Ectodermal cell (in vitro differentiated cells): ENCODE measurements around the gene LHFPL6.

ENCODE experiments used
- H3K27ac ChIP-seq: 2 replicates; pipeline ENCODE4 v1.7.0; 2013; ENCODE audit warnings: mild to moderate bottlenecking, low read depth, low read length; ENCODE audit not compliant: insufficient read depth, poor library complexity, severe bottlenecking
- H3K27me3 ChIP-seq: 2 replicates; pipeline ENCODE4 v1.7.0; 2013; ENCODE audit warnings: mild to moderate bottlenecking, low read length; ENCODE audit not compliant: insufficient read depth, control insufficient read depth, poor library complexity, severe bottlenecking
- H3K36me3 ChIP-seq: one replicate; pipeline ENCODE4 v1.7.0; 2013; ENCODE audit warnings: low read length; ENCODE audit not compliant: control insufficient read depth, insufficient read depth
- H3K4me1 ChIP-seq: one replicate; pipeline ENCODE4 v1.7.0; 2013; ENCODE audit warnings: low read length; ENCODE audit not compliant: control insufficient read depth, insufficient read depth
- H3K4me3 ChIP-seq: 2 replicates; pipeline ENCODE4 v1.7.0; 2013; ENCODE audit warnings: low read depth, low read length, control low read depth; ENCODE audit not compliant: insufficient read depth
- H3K9me3 ChIP-seq: 2 replicates; pipeline ENCODE4 v1.7.0; 2013; ENCODE audit warnings: mild to moderate bottlenecking, low read length, moderate library complexity; ENCODE audit not compliant: control insufficient read depth
- WGBS, 2 experiments: methylation state at CpG; one replicate each; pipeline ENCODE4 v1.1.7; 2013; ENCODE audit warnings: missing lambda C conversion rate in 2 of 2; 5-methylcytosine and 5-hydroxymethylcytosine counted together

The LHFPL6 gene

DNA sequence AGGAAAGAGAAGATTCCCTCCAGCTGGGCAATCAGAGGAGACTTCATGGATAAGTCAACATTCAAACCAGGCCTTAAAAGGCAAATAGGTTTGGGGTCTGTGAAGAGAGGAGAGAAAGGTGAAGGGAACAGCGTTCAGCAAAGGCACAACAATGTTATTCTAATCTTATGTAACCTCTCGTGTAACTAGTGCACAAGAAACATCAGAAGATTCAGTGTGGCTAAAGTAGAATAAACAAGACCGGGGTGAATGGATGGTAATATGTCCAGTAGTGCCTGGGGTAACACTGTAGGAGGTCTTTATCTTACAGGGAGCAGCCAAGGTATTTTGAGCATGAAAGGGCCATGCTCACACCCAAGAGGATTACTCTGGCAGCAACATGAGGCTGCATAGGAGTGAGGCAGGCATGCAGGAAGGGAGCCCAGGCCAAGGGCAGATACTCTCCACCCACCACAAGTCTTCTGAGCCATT, 24.1 kb downstream of the LHFPL6 start:
- Histone ChIP-seq H3K4me1 (peaks cover 5% of the 10 kb centered on the region), H3K4me3 (no peak overlapping the region), H3K27ac (no peak overlapping the region), H3K36me3 (no peaks in the 10 kb centered on the region), H3K9me3 (no peaks in the 10 kb centered on the region), H3K27me3 (no peaks in the 10 kb centered on the region)
- WGBS, 2 experiments: 76 to 83% methylated on average over 3 of the region's 3 CpGs

DNA sequence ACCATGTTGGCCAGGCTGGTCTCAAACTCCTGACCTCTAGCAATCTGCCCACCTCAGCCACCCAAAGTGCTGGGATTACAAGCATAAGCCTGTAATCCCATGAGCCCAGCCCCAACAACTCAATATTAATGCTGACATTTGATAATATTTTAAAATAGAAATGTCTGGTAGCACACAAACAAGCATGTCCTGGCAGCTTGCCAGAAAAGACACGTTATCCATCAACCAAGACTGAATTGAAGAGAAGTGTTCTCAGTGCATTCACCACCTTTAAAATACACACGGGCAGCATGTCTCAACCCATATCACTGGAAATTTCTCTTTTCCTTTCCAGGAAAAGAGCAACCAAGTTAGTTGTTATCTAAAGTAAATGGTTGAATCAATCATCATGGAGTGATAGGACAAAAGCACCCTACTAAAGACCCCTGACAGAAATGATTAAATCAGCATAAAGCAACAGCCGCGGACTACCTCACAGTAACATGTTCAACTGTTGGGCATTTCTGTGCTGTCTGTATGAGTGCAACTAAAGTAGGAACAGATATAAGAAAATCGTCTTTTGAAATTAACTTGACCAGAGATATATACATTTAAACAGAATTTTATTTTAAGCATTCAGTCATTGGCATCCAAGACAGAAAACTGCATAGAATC, 25.0 kb downstream of the LHFPL6 start:
- peaks cover 5% of the 10 kb centered on the region for H3K4me1 ChIP-seq
- no peak overlapping the region for H3K4me3 ChIP-seq
- H3K36me3 ChIP-seq: no peaks in the 10 kb centered on the region
- WGBS, 2 experiments: 96 to 97% methylated on average over 4 of the region's 5 CpGs
- H3K9me3 ChIP-seq: no peaks in the 10 kb centered on the region
- H3K27me3 ChIP-seq: no peaks in the 10 kb centered on the region
- H3K27ac ChIP-seq: no peak overlapping the region

DNA sequence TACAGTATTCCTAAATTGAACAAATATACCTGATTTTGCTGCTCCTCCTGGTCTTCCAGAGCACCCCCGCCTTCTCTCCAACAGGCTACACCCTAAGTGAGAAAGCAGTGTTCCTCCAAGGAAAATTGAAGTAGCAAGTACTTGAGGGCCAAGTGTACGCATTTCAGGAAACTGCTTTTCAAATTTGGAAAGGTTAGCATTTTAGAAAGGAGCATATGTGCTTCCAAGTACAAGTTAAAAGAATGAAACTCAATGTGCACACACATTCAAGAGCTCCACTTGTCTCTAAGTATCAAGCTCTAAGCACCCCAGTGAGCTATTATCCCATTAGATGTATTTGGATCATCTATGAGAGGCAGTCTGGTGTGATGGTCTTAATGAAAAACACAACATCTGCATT, 25.8 kb downstream of the LHFPL6 start:
- no peaks in the 10 kb centered on the region for H3K36me3 ChIP-seq
- no peak overlapping the region for H3K4me3 ChIP-seq
- no peak overlapping the region for H3K27ac ChIP-seq
- H3K27me3 ChIP-seq: no peaks in the 10 kb centered on the region
- no peaks in the 10 kb centered on the region for H3K9me3 ChIP-seq
- 98 to 100% methylated on average over 2 of the region's 2 CpGs for WGBS, 2 experiments
- H3K4me1 ChIP-seq: peaks cover 5% of the 10 kb centered on the region

DNA sequence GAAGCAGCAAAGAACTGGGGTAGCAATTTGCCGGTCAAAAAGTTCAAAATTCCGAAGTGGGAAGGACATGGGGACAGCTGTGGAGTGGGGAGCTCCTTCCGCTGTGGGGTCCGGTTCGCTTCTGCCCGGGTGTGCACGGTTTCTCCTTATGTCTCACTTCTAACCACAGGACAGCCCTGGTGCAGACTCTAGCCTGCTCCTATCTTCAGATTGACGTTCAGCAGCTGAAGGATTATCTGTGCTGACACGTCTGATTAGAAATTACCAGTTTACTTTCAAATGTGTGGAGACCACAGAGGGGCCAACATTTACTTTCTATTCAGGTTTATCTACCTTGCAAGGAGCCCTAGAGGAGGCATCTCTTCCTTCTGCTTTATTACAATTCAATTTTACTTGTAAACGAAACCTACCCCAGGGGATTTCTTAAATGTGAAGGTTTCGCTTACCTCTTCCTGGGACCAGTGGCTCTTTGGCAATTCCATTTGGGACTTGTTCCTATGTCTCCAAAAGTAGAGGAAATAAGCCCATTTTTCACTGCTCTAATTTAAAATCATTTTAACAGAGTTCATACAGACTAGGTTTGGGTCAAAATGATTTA, 27.3 kb downstream of the LHFPL6 start:
- Histone ChIP-seq H3K27me3 (no peaks in the 10 kb centered on the region), H3K27ac (no peak overlapping the region), H3K36me3 (no peaks in the 10 kb centered on the region), H3K4me3 (no peak overlapping the region), H3K4me1 (peaks cover 5% of the 10 kb centered on the region), H3K9me3 (no peaks in the 10 kb centered on the region)
- WGBS, 2 experiments: 87 to 91% methylated on average over 11 of the region's 11 CpGs

DNA sequence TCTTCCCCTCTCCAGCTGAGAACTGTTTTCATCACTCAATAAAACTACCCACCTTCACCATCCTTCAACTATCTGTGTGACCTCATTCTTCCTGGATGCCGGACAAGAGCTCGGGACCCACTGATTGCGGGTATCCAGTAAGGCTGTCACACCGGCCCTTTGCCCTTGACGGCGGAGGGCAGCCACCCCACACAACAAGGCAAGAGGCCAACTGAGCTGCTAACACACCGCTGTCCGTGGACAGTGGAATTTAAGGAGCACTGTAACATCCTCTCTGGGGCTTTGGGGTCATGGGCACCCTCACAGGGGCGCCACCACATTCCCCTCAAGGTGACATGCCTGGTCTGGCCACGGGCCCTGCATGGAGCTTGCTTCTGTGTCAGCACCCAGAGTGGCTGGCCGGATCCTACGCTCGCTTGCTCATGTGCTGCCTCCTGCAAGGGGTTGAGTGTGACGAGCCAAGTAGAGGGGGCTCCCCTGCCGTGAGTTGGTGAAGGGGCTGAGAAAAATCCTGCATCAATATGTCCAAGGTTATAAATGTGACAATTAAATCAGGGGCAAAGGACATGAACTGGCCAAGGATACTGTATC, 31.4 kb downstream of the LHFPL6 start:
- 90 to 93% methylated on average over 15 of the region's 15 CpGs for WGBS, 2 experiments
- no peak overlapping the region for H3K27ac ChIP-seq
- no peaks in the 10 kb centered on the region for H3K4me1 ChIP-seq
- H3K9me3 ChIP-seq: no peaks in the 10 kb centered on the region
- no peaks in the 10 kb centered on the region for H3K36me3 ChIP-seq
- no peaks in the 10 kb centered on the region for H3K27me3 ChIP-seq
- no peak overlapping the region for H3K4me3 ChIP-seq

DNA sequence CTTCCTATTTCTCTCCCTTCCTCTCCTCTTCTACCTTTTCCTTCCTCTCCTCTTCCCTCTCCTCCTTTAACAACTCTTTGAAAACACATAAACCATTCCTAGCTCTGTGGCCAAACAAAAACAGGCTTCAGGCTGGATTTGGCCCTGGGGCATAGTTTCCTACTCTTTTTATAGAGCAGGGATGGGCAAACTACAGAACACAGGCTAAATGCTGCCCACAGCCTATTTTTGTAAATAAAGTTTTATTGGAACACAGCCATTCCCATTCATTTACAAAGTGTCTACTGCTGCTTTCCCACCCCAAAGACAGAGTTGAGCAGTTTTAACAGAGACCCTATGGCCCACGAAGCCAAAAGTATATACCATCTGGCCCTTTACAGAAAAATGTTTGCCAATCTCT, 35.4 kb downstream of the LHFPL6 start:
- H3K27ac ChIP-seq: no peak overlapping the region
- H3K27me3 ChIP-seq: no peaks in the 10 kb centered on the region
- WGBS, 2 experiments: 74 to 100% methylated on average over 1 of the region's 1 CpG

DNA sequence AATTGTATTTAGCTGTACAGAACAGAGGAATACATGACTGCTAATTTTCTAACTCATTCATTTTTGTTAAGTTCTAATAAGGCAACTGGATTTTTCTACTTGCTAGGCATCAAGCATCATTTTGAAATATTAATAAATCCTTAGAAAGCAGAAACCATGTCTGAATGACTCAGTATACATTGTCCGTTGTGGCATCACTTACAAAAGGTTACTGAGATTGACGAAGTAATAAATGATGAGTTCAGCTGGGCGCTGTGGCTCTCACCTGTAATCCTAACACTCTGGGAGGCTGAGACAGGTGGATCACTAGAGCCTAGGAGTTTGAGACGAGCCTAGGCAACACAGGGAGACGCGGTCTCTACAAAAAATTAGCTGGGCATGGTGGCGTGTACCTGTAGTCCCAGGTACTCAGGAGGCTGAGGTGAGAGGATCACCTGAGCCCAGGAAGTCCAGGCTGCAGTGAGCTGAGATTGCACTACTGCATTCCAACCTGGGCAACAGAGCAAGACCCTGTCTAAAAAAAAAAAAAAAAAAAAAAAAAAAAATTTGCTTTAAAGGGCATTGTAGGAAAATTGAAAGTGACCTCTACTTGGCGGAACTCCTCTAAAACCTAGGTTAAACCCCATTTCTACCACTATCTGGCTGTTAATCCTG, 36.6 kb downstream of the LHFPL6 start:
- no peak overlapping the region for H3K4me3 ChIP-seq
- no peak overlapping the region for H3K27ac ChIP-seq
- WGBS, 2 experiments: 86 to 88% methylated on average over 8 of the region's 8 CpGs
- no peaks in the 10 kb centered on the region for H3K9me3 ChIP-seq
- peaks cover 12% of the 10 kb centered on the region for H3K4me1 ChIP-seq
- no peaks in the 10 kb centered on the region for H3K27me3 ChIP-seq
- H3K36me3 ChIP-seq: no peaks in the 10 kb centered on the region

More for the DNA sequence above, 35.4 kb downstream of the LHFPL6 start:
- H3K36me3 ChIP-seq: no peaks in the 10 kb centered on the region
- H3K4me1 ChIP-seq: peaks cover 12% of the 10 kb centered on the region
- no peaks in the 10 kb centered on the region for H3K9me3 ChIP-seq
- no peak overlapping the region for H3K4me3 ChIP-seq

DNA sequence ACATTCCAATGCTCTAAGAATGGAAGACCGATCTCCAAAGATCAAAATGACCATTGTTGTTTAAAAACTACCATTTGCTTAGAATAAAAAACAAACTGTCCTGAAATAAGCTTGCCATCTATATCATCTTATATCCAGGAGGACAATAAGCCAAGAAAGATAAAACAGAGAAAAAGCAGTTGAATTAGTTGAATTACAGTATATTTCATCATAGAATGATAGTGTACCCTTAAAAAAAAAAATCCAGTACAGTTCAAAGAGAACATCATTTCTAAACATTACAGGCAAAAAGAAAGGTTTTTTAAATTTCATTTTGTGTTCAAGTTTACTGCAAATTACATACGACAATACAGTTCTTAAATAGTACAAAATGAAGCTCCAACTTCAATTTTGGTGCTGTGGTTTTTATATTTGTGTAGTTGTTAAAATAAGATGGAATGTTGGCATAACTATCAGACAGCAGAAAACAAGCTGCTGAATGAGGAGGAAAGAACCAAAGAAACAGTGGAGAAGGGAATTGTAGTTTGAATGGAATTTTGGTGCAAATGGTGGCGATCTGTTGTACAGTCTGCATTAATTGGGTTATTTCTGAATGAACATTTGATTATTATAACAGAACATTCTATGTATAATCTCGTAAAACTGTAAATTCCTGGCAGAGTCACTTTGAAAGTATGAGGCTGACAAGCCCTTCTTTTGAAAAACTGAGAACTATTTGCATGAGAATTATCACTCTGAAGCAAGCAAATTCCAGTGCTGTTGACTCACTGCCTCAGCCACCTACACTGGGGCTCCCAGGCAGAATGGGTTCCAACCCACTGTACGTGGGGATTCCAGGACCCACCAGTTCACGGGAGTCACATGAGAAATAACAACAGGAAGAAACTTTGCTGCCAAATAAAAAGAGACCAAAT, 37.7 kb downstream of the LHFPL6 start:
- Histone ChIP-seq H3K4me3 (no peak overlapping the region), H3K4me1 (peaks cover 12% of the 10 kb centered on the region), H3K27ac (no peak overlapping the region)

DNA sequence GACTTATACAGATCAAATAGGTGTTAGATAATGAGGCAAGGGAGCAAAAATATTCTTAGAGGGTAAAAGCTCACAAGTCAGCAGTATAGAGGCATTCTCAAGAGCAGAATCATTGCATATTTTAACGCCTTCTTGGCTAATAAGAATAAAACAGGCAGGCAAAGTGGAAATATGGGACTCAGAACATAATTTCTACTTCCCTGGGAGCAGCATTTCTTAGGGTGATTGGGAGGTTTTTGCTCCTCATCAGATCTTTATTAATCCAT, 39.6 kb downstream of the LHFPL6 start:
- WGBS, 2 experiments: 89 to 100% methylated on average over 1 of the region's 1 CpG
- Histone ChIP-seq H3K27ac (no peak overlapping the region), H3K36me3 (no peaks in the 10 kb centered on the region)

More for the DNA sequence above, 37.7 kb downstream of the LHFPL6 start:
- H3K9me3 ChIP-seq: no peaks in the 10 kb centered on the region
- H3K27me3 ChIP-seq: no peaks in the 10 kb centered on the region
- H3K36me3 ChIP-seq: no peaks in the 10 kb centered on the region
- WGBS, 2 experiments: 8 to 28% methylated on average over 5 to 6 of the region's 6 CpGs

More for the DNA sequence above, 39.6 kb downstream of the LHFPL6 start:
- Histone ChIP-seq H3K27me3 (no peaks in the 10 kb centered on the region), H3K4me1 (peaks cover 12% of the 10 kb centered on the region), H3K9me3 (no peaks in the 10 kb centered on the region), H3K4me3 (no peak overlapping the region)
